HG02870 (cell line): ENCODE data around the gene MAP2K2.

Experiments
- ATAC-seq: cut with Tn5 transposase; IDR thresholded peaks from one replicate; pipeline ENCODE4 v1.9.1; 2021; ENCODE audit warnings: mild to moderate bottlenecking, moderate library complexity; ENCODE audit not compliant: unreplicated experiment

Gene MAP2K2

GRCh38 chr19:4061683-4062418 is 62.1 kb downstream of the MAP2K2 start:
- no peak for ATAC-seq

- ATAC-seq: no peak
Observed at GRCh38 chr19:4061178-4061682, 62.7 kb downstream of the MAP2K2 start.

GRCh38 chr19:4060621-4061177 is 63.2 kb downstream of the MAP2K2 start:
- ATAC-seq: no peak

- ATAC-seq: no peak
Observed at GRCh38 chr19:4059891-4060620, 63.9 kb downstream of the MAP2K2 start.

- ATAC-seq: no peak
Observed at GRCh38 chr19:4059453-4059871, 64.5 kb downstream of the MAP2K2 start.

GRCh38 chr19:4058693-4059452 is 65.0 kb downstream of the MAP2K2 start:
- no peak for ATAC-seq

GRCh38 chr19:4057931-4058692 is 65.8 kb downstream of the MAP2K2 start:
- ATAC-seq: no peak

GRCh38 chr19:4055209-4055552 is 68.7 kb downstream of the MAP2K2 start:
- no peak for ATAC-seq

GRCh38 chr19:4054441-4055208 is 69.3 kb downstream of the MAP2K2 start:
- no peak for ATAC-seq

- ATAC-seq: no peak
Observed at GRCh38 chr19:4053423-4054324, 70.2 kb downstream of the MAP2K2 start.

GRCh38 chr19:4052993-4053422 is 70.9 kb downstream of the MAP2K2 start:
- ATAC-seq: no peak

- no peak for ATAC-seq
Observed at GRCh38 chr19:4052114-4052992, 71.6 kb downstream of the MAP2K2 start.

- ATAC-seq: no peak
Observed at GRCh38 chr19:4051175-4052101, 72.5 kb downstream of the MAP2K2 start.

GRCh38 chr19:4049432-4049831 is 74.5 kb downstream of the MAP2K2 start:
- ATAC-seq: no peak

- ATAC-seq: no peak
Observed at GRCh38 chr19:4046946-4047683, 76.8 kb downstream of the MAP2K2 start.

- ATAC-seq: no peak
Observed at GRCh38 chr19:4046362-4046691, 77.6 kb downstream of the MAP2K2 start.
